Mesendoderm (in vitro differentiated cells): ENCODE measurements around the gene ZBTB43.
A peak's percentile ranks its signal among the peaks of the same experiment; 100 is the strongest.

Experiments
- DNase-seq: peaks from one replicate; pipeline ENCODE4 v3.0.0; 2013
- H2AK5ac ChIP-seq: 2 replicates; pipeline ENCODE4 v1.6.1; 2013; ENCODE audit warnings: low read length, inconsistent platforms
- H2BK120ac ChIP-seq: 2 replicates; pipeline ENCODE4 v1.6.1; 2013; ENCODE audit warnings: low read depth, mild to moderate bottlenecking, low read length, moderate library complexity, mixed read lengths
- H2BK15ac ChIP-seq: replicated peaks from 2 replicates; pipeline ENCODE4 v1.6.1; 2013; ENCODE audit warnings: low read depth, mild to moderate bottlenecking, moderate library complexity
- H2BK5ac ChIP-seq: 2 replicates; pipeline ENCODE4 v1.6.1; 2013; ENCODE audit warnings: low read length, inconsistent platforms
- H3K18ac ChIP-seq: 2 replicates; pipeline ENCODE4 v1.6.1; 2013; ENCODE audit warnings: mild to moderate bottlenecking, low read length, mixed read lengths
- H3K23ac ChIP-seq: one replicate; pipeline ENCODE4 v1.6.1; 2013; ENCODE audit warnings: low read length
- H3K27ac ChIP-seq: 2 replicates; pipeline ENCODE4 v1.5.1; 2013; ENCODE audit warnings: low read depth, mild to moderate bottlenecking, inconsistent platforms, low read length, moderate library complexity
- H3K27me3 ChIP-seq: 2 replicates; pipeline ENCODE4 v1.6.1; 2013; ENCODE audit warnings: low read length, control low read depth, mild to moderate bottlenecking, inconsistent platforms; ENCODE audit not compliant: insufficient read depth, poor library complexity
- H3K36me3 ChIP-seq: 2 replicates; pipeline ENCODE4 v1.6.1; 2013; ENCODE audit warnings: low read length, inconsistent platforms; ENCODE audit not compliant: control insufficient read depth, insufficient read depth
- H3K4ac ChIP-seq: one replicate; pipeline ENCODE4 v1.6.1; 2013; ENCODE audit warnings: low read depth, mild to moderate bottlenecking, low read length, moderate library complexity
- H3K4me1 ChIP-seq: 2 replicates; pipeline ENCODE4 v1.6.1; 2013; ENCODE audit warnings: low read depth, low read length, inconsistent platforms; ENCODE audit not compliant: control insufficient read depth
- H3K4me2 ChIP-seq: 2 replicates; pipeline ENCODE4 v1.6.1; 2013; ENCODE audit warnings: low read length
- H3K4me3 ChIP-seq: 2 replicates; pipeline ENCODE4 v1.5.1; 2013; ENCODE audit warnings: mild to moderate bottlenecking, low read length
- H3K56ac ChIP-seq: one replicate; pipeline ENCODE4 v1.6.1; 2013; ENCODE audit warnings: low read length
- H3K79me1 ChIP-seq: 2 replicates; pipeline ENCODE4 v1.6.1; 2013; ENCODE audit warnings: low read length, inconsistent platforms
- H3K79me2 ChIP-seq: 2 replicates; pipeline ENCODE4 v1.6.1; 2013; ENCODE audit warnings: mild to moderate bottlenecking, low read length; ENCODE audit not compliant: control insufficient read depth, insufficient read depth
- H3K9ac ChIP-seq: 2 replicates; pipeline ENCODE4 v1.6.1; 2013; ENCODE audit warnings: low read length, inconsistent platforms
- H4K5ac ChIP-seq: one replicate; pipeline ENCODE4 v1.6.1; 2013; ENCODE audit warnings: low read length
- H4K8ac ChIP-seq: one replicate; pipeline ENCODE4 v1.6.1; 2013; ENCODE audit warnings: low read depth, mild to moderate bottlenecking, control low read depth, low read length, moderate library complexity
- WGBS: extraction: QIAGEN DNeasy Blood & Tissue Kit; methylation state at CpG from one replicate; pipeline ENCODE4 v1.1.7; 2013; ENCODE audit warnings: low lambda C conversion rate, missing lambda C conversion rate; ENCODE audit not compliant: insufficient coverage; ENCODE audit errors: extremely low coverage; 5-methylcytosine and 5-hydroxymethylcytosine counted together

Gene ZBTB43

GRCh38 chr9:126880947-126881332 lies 76.1 kb downstream of the ZBTB43 start:
- WGBS, result no CpG with 5 or more reads among the region's 6 CpGs
- no peak overlapping the region for H3K56ac ChIP-seq
- H3K4ac ChIP-seq, result no peak overlapping the region
- H3K23ac ChIP-seq, result no peak overlapping the region
- H3K4me3 ChIP-seq, result no peak overlapping the region
- H2BK15ac ChIP-seq, result no peak overlapping the region
- no peaks in the 10 kb centered on the region for H3K4me1 ChIP-seq
- no peak overlapping the region for H2BK5ac ChIP-seq
- no peaks in the 10 kb centered on the region for H3K36me3 ChIP-seq
- no peak overlapping the region for H3K27ac ChIP-seq
- H3K18ac ChIP-seq, result no peak overlapping the region
- no peak overlapping the region for H2BK120ac ChIP-seq
- H3K27me3 ChIP-seq, result no peaks in the 10 kb centered on the region
- no peaks in the 10 kb centered on the region for H3K79me2 ChIP-seq
- H3K4me2 ChIP-seq, result no peak overlapping the region
- no peak overlapping the region for H4K5ac ChIP-seq
- no peak overlapping the region for H3K9ac ChIP-seq
- DNase-seq, result no peak
- no peak overlapping the region for H2AK5ac ChIP-seq
- no peak overlapping the region for H4K8ac ChIP-seq
- peaks cover 4% of the 10 kb centered on the region for H3K79me1 ChIP-seq

GRCh38 chr9:126882746-126883145 lies 77.9 kb downstream of the ZBTB43 start:
- Histone ChIP-seq H3K36me3 (no peaks in the 10 kb centered on the region), H2BK5ac (no peak overlapping the region), H2BK120ac (no peak overlapping the region), H3K4ac (no peak overlapping the region), H3K27me3 (no peaks in the 10 kb centered on the region), H3K4me1 (no peaks in the 10 kb centered on the region), H3K56ac (no peak overlapping the region), H3K79me2 (no peaks in the 10 kb centered on the region), H3K79me1 (peaks cover 2% of the 10 kb centered on the region), H3K4me3 (no peak overlapping the region), H3K18ac (no peak overlapping the region), H2AK5ac (no peak overlapping the region), H3K4me2 (no peak overlapping the region), H4K8ac (no peak overlapping the region), H3K23ac (no peak overlapping the region), H3K27ac (no peak overlapping the region), H3K9ac (no peak overlapping the region), H2BK15ac (no peak overlapping the region), H4K5ac (no peak overlapping the region)
- DNase-seq, result no peak
- no CpG with 5 or more reads among the region's 11 CpGs for WGBS

- no CpG with 5 or more reads among the region's 15 CpGs for WGBS
- H2BK15ac ChIP-seq, result no peak overlapping the region
- no peak overlapping the region for H2AK5ac ChIP-seq
- no peak overlapping the region for H2BK5ac ChIP-seq
- H3K9ac ChIP-seq, result no peak overlapping the region
- no peak overlapping the region for H3K4me2 ChIP-seq
- H3K79me2 ChIP-seq, result no peaks in the 10 kb centered on the region
- H3K18ac ChIP-seq, result no peak overlapping the region
- DNase-seq, result peak; percentile 21
- no peaks in the 10 kb centered on the region for H3K27me3 ChIP-seq
- no peak overlapping the region for H3K4me3 ChIP-seq
- H3K4ac ChIP-seq, result no peak overlapping the region
- no peak overlapping the region for H2BK120ac ChIP-seq
- H3K56ac ChIP-seq, result no peak overlapping the region
- no peaks in the 10 kb centered on the region for H3K36me3 ChIP-seq
- H3K79me1 ChIP-seq, result peaks cover 2% of the 10 kb centered on the region
- no peak overlapping the region for H4K5ac ChIP-seq
- H3K4me1 ChIP-seq, result no peaks in the 10 kb centered on the region
- H3K23ac ChIP-seq, result no peak overlapping the region
- H3K27ac ChIP-seq, result no peak overlapping the region
- no peak overlapping the region for H4K8ac ChIP-seq
These were observed 78.8 kb downstream of the ZBTB43 start for GRCh38 chr9:126883636-126884035.

GRCh38 chr9:126885131-126885641 lies 80.3 kb downstream of the ZBTB43 start:
- Histone ChIP-seq H3K27me3 (no peaks in the 10 kb centered on the region), H3K27ac (no peak overlapping the region), H3K36me3 (no peaks in the 10 kb centered on the region), H3K79me1 (peaks cover 2% of the 10 kb centered on the region), H3K4me1 (no peaks in the 10 kb centered on the region), H3K9ac (no peak overlapping the region), H3K18ac (no peak overlapping the region), H2BK15ac (no peak overlapping the region), H2AK5ac (no peak overlapping the region), H4K5ac (no peak overlapping the region), H4K8ac (no peak overlapping the region), H3K56ac (no peak overlapping the region), H3K4me2 (no peak overlapping the region), H3K79me2 (no peaks in the 10 kb centered on the region), H3K4me3 (no peak overlapping the region), H3K23ac (no peak overlapping the region), H2BK5ac (no peak overlapping the region), H2BK120ac (no peak overlapping the region), H3K4ac (no peak overlapping the region)
- DNase-seq, result no peak
- no CpG with 5 or more reads among the region's 6 CpGs for WGBS

GRCh38 chr9:126886034-126886822 lies 81.4 kb downstream of the ZBTB43 start:
- Histone ChIP-seq H3K79me2 (no peaks in the 10 kb centered on the region), H2BK5ac (no peak overlapping the region), H3K36me3 (no peaks in the 10 kb centered on the region), H2AK5ac (no peak overlapping the region), H3K79me1 (peaks cover 2% of the 10 kb centered on the region), H2BK120ac (no peak overlapping the region), H3K4ac (no peak overlapping the region), H2BK15ac (no peak overlapping the region), H3K27ac (no peak overlapping the region), H3K4me3 (no peak overlapping the region), H4K8ac (no peak overlapping the region), H3K23ac (no peak overlapping the region), H4K5ac (no peak overlapping the region), H3K18ac (no peak overlapping the region), H3K9ac (no peak overlapping the region), H3K27me3 (no peaks in the 10 kb centered on the region), H3K4me2 (no peak overlapping the region), H3K56ac (no peak overlapping the region), H3K4me1 (no peaks in the 10 kb centered on the region)
- DNase-seq, result peak; percentile 24
- no CpG with 5 or more reads among the region's 23 CpGs for WGBS

GRCh38 chr9:126886897-126887296 lies 82.1 kb downstream of the ZBTB43 start:
- no CpG with 5 or more reads among the region's 10 CpGs for WGBS

More at GRCh38 chr9:126886897-126887296, 82.1 kb downstream of the ZBTB43 start:
- no peaks in the 10 kb centered on the region for H3K79me2 ChIP-seq
- H4K8ac ChIP-seq, result no peak overlapping the region
- no peak overlapping the region for H4K5ac ChIP-seq
- no peak overlapping the region for H2BK15ac ChIP-seq
- no peak overlapping the region for H2BK120ac ChIP-seq
- H2BK5ac ChIP-seq, result no peak overlapping the region
- DNase-seq, result no peak
- no peaks in the 10 kb centered on the region for H3K4me1 ChIP-seq
- H3K27ac ChIP-seq, result no peak overlapping the region
- H3K79me1 ChIP-seq, result peaks cover 2% of the 10 kb centered on the region
- H3K4me3 ChIP-seq, result no peak overlapping the region
- H3K27me3 ChIP-seq, result no peaks in the 10 kb centered on the region
- H2AK5ac ChIP-seq, result no peak overlapping the region
- no peak overlapping the region for H3K9ac ChIP-seq
- H3K23ac ChIP-seq, result no peak overlapping the region
- no peak overlapping the region for H3K4me2 ChIP-seq
- H3K36me3 ChIP-seq, result no peaks in the 10 kb centered on the region
- no peak overlapping the region for H3K56ac ChIP-seq
- H3K18ac ChIP-seq, result no peak overlapping the region
- no peak overlapping the region for H3K4ac ChIP-seq
